ENCODE data around the gene PSMD13. TPM values are rescaled to one million over a fixed set of nuclear protein-coding genes. Genes with fewer than 3 reads are reported as not detected.
"Not testable (repeated sequence)": the region's sequence is repeated elsewhere in the genome, so short reads cannot be mapped to it uniquely, and the experiment has no call there.

Gene PSMD13
- total RNA-seq, 1 donor from 2014 or later, result 102 TPM

- no peak for DNase-seq (ENCODE audit: low spot score in 2 of 2)
- FAIRE-seq, result no peak
Observed at GRCh38 chr11:284105-285020, 47.6 kb downstream of the PSMD13 start.

GRCh38 chr11:285021-285893, 48.5 kb downstream of the PSMD13 start:
- no peak for DNase-seq (ENCODE audit: low spot score in 2 of 2)
- FAIRE-seq, result no peak

GRCh38 chr11:285894-286220, 49.1 kb downstream of the PSMD13 start:
- no peak for DNase-seq (ENCODE audit: low spot score in 2 of 2)
- FAIRE-seq, result no peak

GRCh38 chr11:286977-287820, 50.4 kb downstream of the PSMD13 start:
- FAIRE-seq; DNase-seq (ENCODE audit: low spot score in 2 of 2): not testable (repeated sequence)

GRCh38 chr11:287821-288477, 51.2 kb downstream of the PSMD13 start:
- FAIRE-seq, result no peak
- DNase-seq (ENCODE audit: low spot score in 2 of 2), result no peak

GRCh38 chr11:288478-289397, 52.0 kb downstream of the PSMD13 start, which contains the start of gene PGGHG:
Gene PGGHG (plus strand): TSS chr11:289126. CDS start chr11:289817, 691 bp downstream.
- no peak for FAIRE-seq
- DNase-seq (ENCODE audit: low spot score in 2 of 2), result peak; percentile 85 to 95

- no peak for DNase-seq (ENCODE audit: low spot score in 2 of 2)
- no peak for FAIRE-seq
Observed at GRCh38 chr11:289398-289711, 52.6 kb downstream of the PSMD13 start.

GRCh38 chr11:289712-290620, 53.2 kb downstream of the PSMD13 start:
- FAIRE-seq (no peak), DNase-seq (ENCODE audit: low spot score in 2 of 2) (no peak)

- DNase-seq (ENCODE audit: low spot score in 2 of 2), result no peak
- no peak for FAIRE-seq
Observed at GRCh38 chr11:290621-291231, 54.0 kb downstream of the PSMD13 start.

GRCh38 chr11:291281-292210, 54.8 kb downstream of the PSMD13 start:
- FAIRE-seq (no peak), DNase-seq (ENCODE audit: low spot score in 2 of 2) (no peak)

GRCh38 chr11:292211-293121, 55.7 kb downstream of the PSMD13 start:
- no peak for FAIRE-seq
- no peak for DNase-seq (ENCODE audit: low spot score in 2 of 2)

GRCh38 chr11:293271-293851, 56.6 kb downstream of the PSMD13 start:
- no peak for FAIRE-seq
- no peak for DNase-seq (ENCODE audit: low spot score in 2 of 2)

GRCh38 chr11:293852-294661, 57.3 kb downstream of the PSMD13 start:
- no peak for FAIRE-seq

GRCh38 chr11:294780-295179, 58.0 kb downstream of the PSMD13 start:
- no peak for DNase-seq (ENCODE audit: low spot score in 2 of 2)

More at GRCh38 chr11:293852-294661, 57.3 kb downstream of the PSMD13 start:
- DNase-seq (ENCODE audit: low spot score in 2 of 2), result no peak

More at GRCh38 chr11:294780-295179, 58.0 kb downstream of the PSMD13 start:
- FAIRE-seq, result no peak
